Progenitor cell of endocrine pancreas (in vitro differentiated cells): ENCODE results near the gene BLM. TPM values are rescaled to one million over a fixed set of nuclear protein-coding genes. Genes with fewer than 3 reads are reported as not detected.
"Not testable (repeated sequence)": the region's sequence is repeated elsewhere in the genome, so short reads cannot be mapped to it uniquely, and the experiment has no call there.

Source experiments
- DNase-seq: peaks from one replicate; pipeline ENCODE4 v3.0.0; 2021; ENCODE audit warnings: low spot score; ENCODE audit not compliant: unreplicated experiment
- H3K27ac Mint-ChIP-seq: 2 replicates; pipeline ENCODE4 v1.8.0; 2021; ENCODE audit warnings: mild to moderate bottlenecking, moderate library complexity, mixed read lengths
- H3K27me3 Mint-ChIP-seq: 2 replicates; pipeline ENCODE4 v1.8.0; 2021; ENCODE audit warnings: mixed read lengths
- H3K36me3 Mint-ChIP-seq: 2 replicates; pipeline ENCODE4 v1.8.0; 2022; ENCODE audit warnings: mixed read lengths; ENCODE audit not compliant: insufficient read depth
- H3K4me1 Mint-ChIP-seq: 2 replicates; pipeline ENCODE4 v1.8.0; 2021; ENCODE audit warnings: low read depth, mixed read lengths
- H3K4me3 Mint-ChIP-seq: 2 replicates; pipeline ENCODE4 v1.8.0; 2021; ENCODE audit warnings: low read depth, mild to moderate bottlenecking, moderate library complexity, mixed read lengths
- H3K9me3 Mint-ChIP-seq: 2 replicates; pipeline ENCODE4 v1.8.0; 2021; ENCODE audit warnings: low read depth, mixed read lengths
- total RNA-seq: library from RNA; stranded (reverse); gene quantifications from 2 replicates; pipeline ENCODE4 v1.2.1, GENCODE V29; 2021
- TF ChIP-seq, protein P1 (sequence below): fragments of 200-600 bp; sonication (generic); IDR thresholded peaks from one replicate; pipeline ENCODE4 v1.5.0; 2021; ENCODE audit warnings: antibody characterized with exemption, mild to moderate bottlenecking; ENCODE audit not compliant: unreplicated experiment

The BLM gene
- total RNA-seq, 1 donor from 2014 or later = 19.6 TPM

DNA sequence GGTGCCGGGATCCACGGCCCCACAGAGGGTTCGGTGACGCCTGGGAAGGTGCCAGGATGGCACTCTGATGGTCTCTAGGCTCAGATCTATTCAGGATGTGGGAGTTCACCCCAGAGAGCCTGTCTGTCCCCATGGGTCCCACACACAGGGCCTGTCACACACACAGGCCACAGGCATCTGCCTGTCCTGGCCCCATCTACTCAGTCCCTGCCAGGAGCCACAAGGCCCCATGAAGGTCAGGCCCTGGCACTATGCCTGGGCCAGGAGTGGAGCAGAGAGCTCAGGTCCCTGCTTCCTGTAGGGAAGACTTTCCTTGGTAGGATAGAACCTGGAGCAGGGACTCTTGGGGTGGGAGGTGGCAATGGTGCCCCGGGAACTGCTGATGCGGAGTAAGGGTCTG, 102.2 kb downstream of the BLM start:
- peaks cover 6% of the 10 kb centered on the region for H3K4me1 Mint-ChIP-seq
- H3K27ac Mint-ChIP-seq = no peak overlapping the region
- TF ChIP-seq, protein P1, sequence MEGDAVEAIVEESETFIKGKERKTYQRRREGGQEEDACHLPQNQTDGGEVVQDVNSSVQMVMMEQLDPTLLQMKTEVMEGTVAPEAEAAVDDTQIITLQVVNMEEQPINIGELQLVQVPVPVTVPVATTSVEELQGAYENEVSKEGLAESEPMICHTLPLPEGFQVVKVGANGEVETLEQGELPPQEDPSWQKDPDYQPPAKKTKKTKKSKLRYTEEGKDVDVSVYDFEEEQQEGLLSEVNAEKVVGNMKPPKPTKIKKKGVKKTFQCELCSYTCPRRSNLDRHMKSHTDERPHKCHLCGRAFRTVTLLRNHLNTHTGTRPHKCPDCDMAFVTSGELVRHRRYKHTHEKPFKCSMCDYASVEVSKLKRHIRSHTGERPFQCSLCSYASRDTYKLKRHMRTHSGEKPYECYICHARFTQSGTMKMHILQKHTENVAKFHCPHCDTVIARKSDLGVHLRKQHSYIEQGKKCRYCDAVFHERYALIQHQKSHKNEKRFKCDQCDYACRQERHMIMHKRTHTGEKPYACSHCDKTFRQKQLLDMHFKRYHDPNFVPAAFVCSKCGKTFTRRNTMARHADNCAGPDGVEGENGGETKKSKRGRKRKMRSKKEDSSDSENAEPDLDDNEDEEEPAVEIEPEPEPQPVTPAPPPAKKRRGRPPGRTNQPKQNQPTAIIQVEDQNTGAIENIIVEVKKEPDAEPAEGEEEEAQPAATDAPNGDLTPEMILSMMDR = no peak
- H3K36me3 Mint-ChIP-seq = no peaks in the 10 kb centered on the region
- DNase-seq = no peak
- peaks cover 5% of the 10 kb centered on the region for H3K27me3 Mint-ChIP-seq
- no peak overlapping the region for H3K4me3 Mint-ChIP-seq
- peaks cover 3% of the 10 kb centered on the region for H3K9me3 Mint-ChIP-seq

- H3K27ac Mint-ChIP-seq = no peak overlapping the region
- H3K36me3 Mint-ChIP-seq = no peaks in the 10 kb centered on the region
These were observed 102.7 kb downstream of the BLM start for GRCh38 chr15:90819850-90820249.

GRCh38 chr15:90820481-90820880, 103.3 kb downstream of the BLM start:
- peaks cover 3% of the 10 kb centered on the region for H3K9me3 Mint-ChIP-seq
- H3K4me3 Mint-ChIP-seq = no peak overlapping the region
- peaks cover 10% of the 10 kb centered on the region for H3K4me1 Mint-ChIP-seq
- H3K27me3 Mint-ChIP-seq = peaks cover 5% of the 10 kb centered on the region
- TF ChIP-seq, protein P1 = no peak
- no peaks in the 10 kb centered on the region for H3K36me3 Mint-ChIP-seq
- H3K27ac Mint-ChIP-seq = no peak overlapping the region
- no peak for DNase-seq

More at GRCh38 chr15:90819850-90820249, 102.7 kb downstream of the BLM start:
- Mint-ChIP-seq H3K4me1 (peaks cover 9% of the 10 kb centered on the region), H3K4me3 (no peak overlapping the region), H3K9me3 (peaks cover 3% of the 10 kb centered on the region), H3K27me3 (peaks cover 5% of the 10 kb centered on the region)
- TF ChIP-seq, protein P1 = no peak
- no peak for DNase-seq

DNA sequence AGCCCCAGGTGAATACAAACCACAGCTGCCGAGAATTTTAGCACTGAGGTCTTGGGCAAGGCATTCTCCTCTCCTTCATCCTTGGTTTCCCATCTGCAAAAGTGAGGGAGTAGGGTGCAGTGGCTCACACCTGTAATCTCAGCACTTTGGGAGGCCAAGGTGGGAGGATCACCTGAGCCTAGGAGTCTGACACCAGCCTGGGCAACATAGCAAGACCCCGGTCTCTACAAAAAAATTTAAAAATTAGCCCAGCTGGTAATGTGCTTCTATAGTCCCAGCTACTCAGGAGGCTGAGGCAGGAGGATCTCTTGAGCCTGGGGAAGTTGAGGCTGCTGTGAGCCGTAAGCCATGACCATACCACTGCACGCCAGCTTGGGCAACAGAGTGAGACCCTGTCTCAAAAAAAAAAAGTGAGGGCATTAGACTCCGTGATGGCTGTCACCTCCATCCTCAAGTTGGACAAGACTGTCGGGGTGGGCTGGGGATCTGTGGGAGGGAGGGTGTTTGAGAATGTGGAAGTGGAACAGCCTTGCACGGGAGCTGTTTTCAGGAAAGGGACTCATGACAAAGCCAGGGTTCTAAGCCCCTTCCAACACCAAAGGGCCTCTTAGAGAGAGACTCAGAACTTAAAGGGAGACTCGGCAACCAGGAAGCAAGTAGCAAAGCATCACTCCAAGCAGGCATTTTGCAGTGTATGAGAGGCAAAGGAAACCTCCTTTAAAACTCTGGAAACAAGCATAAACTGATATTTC, 105.2 kb downstream of the BLM start:
- Mint-ChIP-seq H3K27me3 (peaks cover 5% of the 10 kb centered on the region), H3K4me1 (peaks cover 10% of the 10 kb centered on the region), H3K36me3 (no peaks in the 10 kb centered on the region), H3K9me3 (peaks cover 7% of the 10 kb centered on the region), H3K27ac (no peak overlapping the region), H3K4me3 (no peak overlapping the region)
- TF ChIP-seq, protein P1 = no peak
- DNase-seq = no peak

DNA sequence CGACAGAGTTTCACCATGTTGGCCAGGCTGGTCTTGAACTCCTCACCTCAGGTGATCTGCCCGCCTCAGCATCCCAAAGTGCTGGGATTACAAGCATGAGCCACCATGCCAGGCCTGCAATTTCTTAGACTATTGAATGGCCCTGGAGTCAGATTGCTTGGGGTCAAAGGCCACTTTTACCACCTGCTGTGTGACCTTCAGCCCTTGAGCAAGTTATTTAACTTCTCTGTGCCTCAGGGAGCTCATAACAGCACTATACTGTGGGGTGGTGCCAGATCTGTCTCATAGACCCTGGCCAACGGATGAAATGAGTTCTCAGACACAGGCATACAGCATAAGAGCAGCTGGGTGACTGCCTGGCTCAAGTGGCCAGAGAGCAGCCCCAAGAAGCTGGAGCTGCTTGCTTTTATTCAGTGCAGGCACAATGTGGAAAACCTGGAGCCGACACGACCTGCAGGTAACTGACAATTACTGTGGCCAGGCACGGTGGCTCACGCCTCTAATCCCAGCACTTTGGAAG, 106.4 kb downstream of the BLM start:
- H3K27ac Mint-ChIP-seq = no peak overlapping the region
- TF ChIP-seq, protein P1 = no peak
- H3K4me3 Mint-ChIP-seq = no peak overlapping the region
- H3K4me1 Mint-ChIP-seq = peaks cover 10% of the 10 kb centered on the region
- no peak for DNase-seq
- no peaks in the 10 kb centered on the region for H3K36me3 Mint-ChIP-seq
- peaks cover 5% of the 10 kb centered on the region for H3K27me3 Mint-ChIP-seq
- H3K9me3 Mint-ChIP-seq = peaks cover 7% of the 10 kb centered on the region

DNA sequence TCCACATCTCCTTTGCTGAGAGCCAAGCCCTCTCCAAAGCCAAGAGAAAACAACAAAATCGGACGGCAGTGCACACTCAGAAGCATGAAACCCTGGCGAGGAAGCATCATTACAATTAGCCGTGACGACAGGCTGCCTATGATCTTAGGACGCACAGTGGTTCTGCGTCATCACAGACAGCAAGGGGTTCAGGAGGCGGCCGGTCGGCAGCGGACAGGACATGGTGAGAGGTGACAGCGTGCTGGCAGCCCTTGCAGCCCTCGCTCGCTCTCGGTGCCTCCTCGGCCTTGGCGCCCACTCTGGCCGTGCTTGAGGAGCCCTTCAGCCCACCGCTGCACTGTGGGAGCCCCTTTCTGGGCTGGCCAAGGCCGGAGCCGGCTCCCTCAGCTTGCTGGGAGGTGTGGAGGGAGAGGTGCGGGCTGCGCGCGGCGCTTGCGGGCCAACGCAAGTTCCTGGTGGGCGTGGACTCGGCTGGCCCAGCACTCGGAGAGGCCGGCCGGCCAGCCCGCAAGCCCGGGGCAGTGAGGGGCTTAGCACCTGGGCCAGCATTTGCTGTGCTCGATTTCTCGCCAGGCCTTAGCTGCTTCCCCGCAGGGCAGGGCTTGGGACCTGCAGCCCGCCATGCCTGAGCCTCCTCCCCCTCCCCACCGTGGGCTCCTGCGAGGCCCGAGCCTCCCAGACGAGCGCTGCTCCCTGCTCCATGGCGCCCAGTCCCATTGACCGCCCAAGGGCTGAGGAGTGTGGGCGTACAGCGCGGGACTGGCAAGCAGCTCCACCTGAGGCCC, 108.2 kb downstream of the BLM start:
- not testable (repeated sequence) for H3K4me3 Mint-ChIP-seq, H3K27me3 Mint-ChIP-seq, H3K9me3 Mint-ChIP-seq, H3K4me1 Mint-ChIP-seq, H3K36me3 Mint-ChIP-seq, DNase-seq
- H3K27ac Mint-ChIP-seq = peak overlapping the region; percentile 69

DNA sequence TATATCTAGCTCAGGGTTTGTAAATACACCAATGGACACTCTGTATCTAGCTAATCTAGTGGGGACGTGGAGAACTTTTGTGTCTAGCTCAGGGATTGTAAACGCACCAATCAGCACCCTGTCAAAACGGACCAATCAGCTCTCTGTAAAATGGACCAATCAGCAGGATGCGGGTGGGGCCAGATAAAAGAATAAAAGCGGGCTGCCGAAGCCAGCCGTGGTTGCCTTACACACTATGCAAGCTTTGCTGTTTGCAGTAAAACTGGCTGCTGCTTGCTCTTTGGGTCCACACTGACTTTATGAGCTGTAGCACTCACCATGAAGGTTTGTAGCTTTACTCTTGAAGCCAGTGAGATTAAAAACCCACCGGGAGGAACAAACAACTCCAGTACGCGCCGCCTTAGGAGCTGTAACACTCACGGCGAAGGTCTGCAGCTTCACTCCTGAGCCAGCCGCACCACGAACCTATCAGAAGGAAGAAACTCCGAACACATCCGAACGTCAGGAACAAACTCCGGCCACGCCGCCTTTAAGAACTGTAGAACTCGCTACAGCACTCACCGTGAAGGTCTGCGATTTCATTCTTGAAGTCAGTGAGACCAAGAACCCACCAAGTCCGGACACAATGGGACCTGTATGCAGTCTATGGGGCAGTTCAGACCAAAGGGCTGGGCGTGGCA, 109.2 kb downstream of the BLM start:
- H3K36me3 Mint-ChIP-seq, H3K27ac Mint-ChIP-seq, DNase-seq, H3K4me1 Mint-ChIP-seq, H3K27me3 Mint-ChIP-seq, H3K9me3 Mint-ChIP-seq, H3K4me3 Mint-ChIP-seq: not testable (repeated sequence)
